ENCODE measurements around the gene MDP1.
A peak's percentile ranks its signal among the peaks of the same experiment; 100 is the strongest.

MDP1 gene

DNA sequence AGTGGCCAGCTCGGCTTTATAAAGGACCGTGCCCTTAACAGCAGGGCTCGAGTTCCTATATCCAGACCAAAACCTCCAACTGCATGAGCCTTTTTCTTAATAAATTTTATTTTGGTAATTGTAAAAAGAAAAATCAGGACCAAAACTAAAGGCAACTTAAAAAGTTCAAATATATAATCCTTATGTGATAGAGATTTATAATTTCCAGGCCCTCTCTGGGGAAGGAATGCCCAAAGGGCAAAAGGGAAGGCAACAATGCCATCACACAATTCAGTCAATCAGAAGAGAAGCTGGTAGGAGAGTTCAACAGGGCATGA, 26.8 kb downstream of the MDP1 start:
- Histone ChIP-seq H3K4me3 (ENCODE audit: severe bottlenecking) (peak overlapping the region; percentile 77), H3K9me3 (ENCODE audit: severe bottlenecking) (no peaks in the 10 kb centered on the region), H3K27ac (ENCODE audit: poor library complexity, severe bottlenecking) (peak overlapping the region; percentile 62), H3K36me3 (ENCODE audit: low read depth) (peaks cover 69% of the 10 kb centered on the region), H3K27me3 (ENCODE audit: insufficient read depth, poor library complexity, severe bottlenecking) (no peaks in the 10 kb centered on the region), H3K4me1 (ENCODE audit: insufficient read depth, poor library complexity, severe bottlenecking) (peaks cover 4% of the 10 kb centered on the region)
- TF ChIP-seq, protein P1, sequence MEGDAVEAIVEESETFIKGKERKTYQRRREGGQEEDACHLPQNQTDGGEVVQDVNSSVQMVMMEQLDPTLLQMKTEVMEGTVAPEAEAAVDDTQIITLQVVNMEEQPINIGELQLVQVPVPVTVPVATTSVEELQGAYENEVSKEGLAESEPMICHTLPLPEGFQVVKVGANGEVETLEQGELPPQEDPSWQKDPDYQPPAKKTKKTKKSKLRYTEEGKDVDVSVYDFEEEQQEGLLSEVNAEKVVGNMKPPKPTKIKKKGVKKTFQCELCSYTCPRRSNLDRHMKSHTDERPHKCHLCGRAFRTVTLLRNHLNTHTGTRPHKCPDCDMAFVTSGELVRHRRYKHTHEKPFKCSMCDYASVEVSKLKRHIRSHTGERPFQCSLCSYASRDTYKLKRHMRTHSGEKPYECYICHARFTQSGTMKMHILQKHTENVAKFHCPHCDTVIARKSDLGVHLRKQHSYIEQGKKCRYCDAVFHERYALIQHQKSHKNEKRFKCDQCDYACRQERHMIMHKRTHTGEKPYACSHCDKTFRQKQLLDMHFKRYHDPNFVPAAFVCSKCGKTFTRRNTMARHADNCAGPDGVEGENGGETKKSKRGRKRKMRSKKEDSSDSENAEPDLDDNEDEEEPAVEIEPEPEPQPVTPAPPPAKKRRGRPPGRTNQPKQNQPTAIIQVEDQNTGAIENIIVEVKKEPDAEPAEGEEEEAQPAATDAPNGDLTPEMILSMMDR (IDR thresholded peaks at IDR 0.05; ENCODE audit: poor library complexity, severe bottlenecking), result no peak
- ATAC-seq (ENCODE audit: low read depth) (no peak), DNase-seq (ENCODE audit: low spot score) (no peak)

DNA sequence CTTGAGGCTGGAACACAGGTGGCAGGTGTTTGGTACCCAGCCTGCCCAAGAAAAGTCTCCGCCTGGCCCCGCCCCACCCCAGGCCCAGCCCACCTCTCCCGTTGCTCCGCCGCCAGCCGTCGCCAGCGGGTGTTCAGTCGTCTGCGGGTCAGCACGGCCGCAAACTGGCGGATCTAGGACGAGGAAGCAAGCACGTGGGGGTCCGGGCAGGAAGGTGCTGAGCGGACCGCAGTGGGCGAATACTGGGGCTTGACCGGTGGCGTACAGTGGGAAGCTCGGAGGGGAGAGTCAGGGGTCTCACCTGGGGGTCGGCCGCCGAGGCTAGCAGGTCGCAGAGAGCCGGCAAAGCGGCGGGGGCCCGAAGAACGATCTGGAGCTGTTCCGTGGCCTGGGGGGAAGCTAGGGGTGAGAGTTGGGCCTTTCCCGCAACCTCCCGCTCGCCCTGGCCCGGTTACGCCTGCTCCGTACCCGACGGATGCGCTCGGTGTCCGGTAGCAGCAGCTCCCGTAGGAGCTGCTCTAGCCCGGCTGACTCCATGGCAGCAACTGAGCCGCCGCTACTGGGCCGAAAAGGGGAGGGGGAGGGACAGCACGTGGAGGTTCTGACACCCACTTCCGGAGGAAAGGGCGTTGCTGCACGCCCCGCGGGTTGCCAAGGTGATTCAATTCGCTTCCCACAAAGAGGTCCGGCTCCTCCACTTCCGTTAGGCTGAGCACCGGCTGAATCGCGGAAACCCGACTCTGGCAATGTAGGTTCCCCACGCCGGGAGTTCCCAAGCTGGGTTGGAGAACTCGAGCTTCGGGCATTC, 27.4 kb downstream of the MDP1 start, which contains the start of gene IPO4:
Gene IPO4, minus strand, starts transcription at position 566 of the 808 bp plus-strand sequence. Its CDS starts 29 bp downstream, at position 537.
- peak within 1 kb of the TSS; percentile 62 for H3K27ac ChIP-seq (ENCODE audit: poor library complexity, severe bottlenecking)
- peak; percentile 88 for ATAC-seq (ENCODE audit: low read depth)
- TF ChIP-seq, protein P1 (IDR thresholded peaks at IDR 0.05; ENCODE audit: poor library complexity, severe bottlenecking), result no peak
- peak; percentile 99 for DNase-seq (ENCODE audit: low spot score)
- H3K4me3 ChIP-seq (ENCODE audit: severe bottlenecking), result peak within 1 kb of the TSS; percentile 77
- no peaks in the 10 kb centered on the region for H3K27me3 ChIP-seq (ENCODE audit: insufficient read depth, poor library complexity, severe bottlenecking)
- peaks cover 4% of the 10 kb centered on the region for H3K4me1 ChIP-seq (ENCODE audit: insufficient read depth, poor library complexity, severe bottlenecking)
- H3K36me3 ChIP-seq (ENCODE audit: low read depth), result peaks cover 67% of the 10 kb centered on the region
- no peaks in the 10 kb centered on the region for H3K9me3 ChIP-seq (ENCODE audit: severe bottlenecking)

DNA sequence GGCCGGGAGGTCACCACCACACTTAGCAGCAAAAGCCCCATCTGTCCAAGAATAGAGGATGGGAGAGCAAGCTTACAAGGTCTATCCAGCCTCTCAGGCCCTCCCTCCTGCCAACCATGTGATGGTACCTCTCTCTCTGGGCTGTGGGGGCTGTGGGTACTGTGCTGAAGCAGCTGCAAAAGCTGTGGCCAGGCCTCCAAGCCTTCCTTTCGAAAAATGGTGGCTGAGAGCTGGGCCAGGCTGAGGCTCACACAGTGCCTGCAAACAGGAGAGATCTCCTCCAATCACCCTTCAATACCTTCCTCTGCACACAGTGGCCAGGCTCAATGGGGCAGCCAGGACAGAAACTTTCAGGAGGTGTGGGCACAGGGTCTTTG, 28.3 kb downstream of the MDP1 start:
- no peak for DNase-seq (ENCODE audit: low spot score)
- ATAC-seq (ENCODE audit: low read depth), result no peak
- H3K27me3 ChIP-seq (ENCODE audit: insufficient read depth, poor library complexity, severe bottlenecking), result no peaks in the 10 kb centered on the region
- TF ChIP-seq, protein P1 (IDR thresholded peaks at IDR 0.05; ENCODE audit: poor library complexity, severe bottlenecking), result no peak
- H3K4me1 ChIP-seq (ENCODE audit: insufficient read depth, poor library complexity, severe bottlenecking), result peaks cover 4% of the 10 kb centered on the region
- H3K27ac ChIP-seq (ENCODE audit: poor library complexity, severe bottlenecking), result no peak overlapping the region
- peak overlapping the region; percentile 77 for H3K4me3 ChIP-seq (ENCODE audit: severe bottlenecking)
- no peaks in the 10 kb centered on the region for H3K9me3 ChIP-seq (ENCODE audit: severe bottlenecking)
- H3K36me3 ChIP-seq (ENCODE audit: low read depth), result peaks cover 69% of the 10 kb centered on the region

DNA sequence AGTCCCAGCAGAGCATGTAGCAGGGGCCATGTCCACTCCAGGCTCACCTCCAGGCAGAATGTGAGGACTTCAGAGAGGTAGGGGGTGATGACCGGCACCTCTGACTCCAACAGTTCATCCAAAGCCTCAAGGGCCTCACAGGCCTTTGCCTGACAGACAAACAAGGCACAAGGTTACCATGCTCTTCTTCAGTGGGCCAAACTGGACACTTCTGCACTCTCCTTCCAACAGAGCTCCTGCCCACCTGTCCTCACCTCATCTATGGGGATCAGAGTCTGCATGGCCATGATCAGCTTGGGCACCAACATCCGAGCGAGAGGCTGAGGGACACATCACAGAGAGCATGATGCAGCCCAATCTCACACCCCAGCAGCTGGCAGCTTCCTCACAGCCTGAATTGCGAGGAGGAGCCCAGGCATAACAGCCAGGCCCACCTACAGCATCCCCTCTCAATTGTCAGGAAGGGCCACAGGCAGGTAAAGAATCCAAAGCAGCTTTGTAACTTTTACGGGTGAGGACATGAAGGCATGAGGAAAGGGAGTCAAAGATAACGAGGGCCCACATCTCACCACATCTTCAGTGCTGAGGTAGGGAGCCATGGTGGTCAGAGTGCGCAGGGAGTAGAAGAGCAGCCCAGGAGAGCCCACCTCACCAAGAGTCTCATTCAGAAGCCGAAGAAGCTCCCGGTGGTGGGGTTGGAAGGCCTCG, 28.9 kb downstream of the MDP1 start:
- Histone ChIP-seq H3K27ac (ENCODE audit: poor library complexity, severe bottlenecking) (no peak overlapping the region), H3K27me3 (ENCODE audit: insufficient read depth, poor library complexity, severe bottlenecking) (no peaks in the 10 kb centered on the region), H3K36me3 (ENCODE audit: low read depth) (peaks cover 65% of the 10 kb centered on the region), H3K4me3 (ENCODE audit: severe bottlenecking) (no peak overlapping the region), H3K9me3 (ENCODE audit: severe bottlenecking) (no peaks in the 10 kb centered on the region), H3K4me1 (ENCODE audit: insufficient read depth, poor library complexity, severe bottlenecking) (peaks cover 4% of the 10 kb centered on the region)
- TF ChIP-seq, protein P1 (IDR thresholded peaks at IDR 0.05; ENCODE audit: poor library complexity, severe bottlenecking), result no peak
- DNase-seq (ENCODE audit: low spot score), result no peak
- ATAC-seq (ENCODE audit: low read depth), result no peak
